B cell (primary cell): ENCODE data around the gene FAM162A. TPM values are rescaled to one million over a fixed set of nuclear protein-coding genes. Genes with fewer than 3 reads are reported as not detected.

Experiments
- ATAC-seq: fragments of 200-7000 bp; cut with Tn5 transposase; one replicate; pipeline ENCODE4 v1.10.0; 2021; ENCODE audit warnings: low read depth, mild to moderate bottlenecking, moderate number of reproducible peaks, moderate library complexity
- CTCF ChIA-PET: fragments of 350-600 bp; sonication (Branson Sonifier 250); formaldehyde crosslinking; loops from one replicate; lab custom pipeline; 2021; ENCODE audit warnings: antibody characterized with exemption, inconsistent platforms; lab: Charles Lee
- POLR2A ChIA-PET: fragments of 350-600 bp; sonication (Branson Sonifier 250); formaldehyde crosslinking; loops from one replicate; lab custom pipeline; 2021; ENCODE audit warnings: antibody characterized with exemption; lab: Charles Lee
- DNase-seq: peaks from one replicate; pipeline ENCODE4 v3.0.0; 2013
- H2AFZ ChIP-seq: 2 replicates; pipeline ENCODE4 v1.6.1; 2012; ENCODE audit warnings: mild to moderate bottlenecking, low read depth, low read length; ENCODE audit not compliant: insufficient read depth, poor library complexity, severe bottlenecking
- H3K27ac ChIP-seq, 2 donors: 1 replicate in 1 of 2; 2 replicates in 1 of 2; pipeline ENCODE4 v1.5.1; 2012 to 2013; ENCODE audit warnings: low read length in 2 of 2, mild to moderate bottlenecking in 2 of 2, moderate library complexity in 1 of 2
- H3K27me3 ChIP-seq, 4 experiments: fragments of 200-600 bp in 1 of 4; sonication (generic) in 1 of 4; replicated peaks in 1 of 4; 1 replicate in 2 of 4; 2 replicates in 2 of 4; pipeline versions ENCODE4 v1.6.1 to v1.7.0; 2013 to 2016; ENCODE audit warnings: low read length in 3 of 4, mild to moderate bottlenecking in 2 of 4, mixed read lengths in 1 of 4, moderate library complexity in 1 of 4; ENCODE audit not compliant: insufficient read depth in 4 of 4, control insufficient read depth in 3 of 4; ENCODE audit errors: control extremely low read depth in 1 of 4
- H3K36me3 ChIP-seq, 2 experiments: replicated peaks in 1 of 2; 1 replicate in 1 of 2; 2 replicates in 1 of 2; pipeline versions ENCODE4 v1.6.1 to v1.7.1; 2013; ENCODE audit warnings: low read length in 1 of 2; ENCODE audit not compliant: insufficient read depth in 2 of 2, control insufficient read depth in 1 of 2; ENCODE audit errors: control extremely low read depth in 1 of 2, extremely low read depth in 1 of 2
- H3K4me1 ChIP-seq, 2 donors: fragments of 200-600 bp in 1 of 2; sonication (generic) in 1 of 2; 1 replicate in 1 of 2; 2 replicates in 1 of 2; pipeline versions ENCODE4 v1.5.1 to v1.6.1; 2013 to 2017; ENCODE audit warnings: low read length in 2 of 2; ENCODE audit not compliant: control insufficient read depth in 2 of 2, insufficient read depth in 2 of 2
- H3K4me2 ChIP-seq: replicated peaks from 2 replicates; pipeline ENCODE3; 2012; ENCODE audit warnings: mild to moderate bottlenecking, low read depth, low read length; ENCODE audit not compliant: poor library complexity, severe bottlenecking
- H3K4me3 ChIP-seq, 5 experiments: fragments of 200-600 bp in 1 of 5; sonication (generic) in 1 of 5; 1 replicate in 3 of 5; 2 replicates in 2 of 5; pipeline versions ENCODE4 v1.5.1 to v1.7.0; 2011 to 2016; ENCODE audit warnings: low read length in 4 of 5, mild to moderate bottlenecking in 4 of 5, low read depth in 2 of 5, control low read depth in 1 of 5, moderate library complexity in 1 of 5; ENCODE audit not compliant: insufficient read depth in 1 of 5; ENCODE audit errors: control extremely low read depth in 1 of 5, extremely low read depth in 1 of 5
- H3K79me2 ChIP-seq: fragments of 200-600 bp; sonication (generic); one replicate; pipeline ENCODE4 v1.6.0; 2016; ENCODE audit warnings: low read length; ENCODE audit not compliant: control insufficient read depth, insufficient read depth
- H3K9ac ChIP-seq: fragments of 200-600 bp; sonication (generic); 2 replicates; pipeline ENCODE4 v1.6.1; 2017; ENCODE audit warnings: mild to moderate bottlenecking, low read length, moderate library complexity
- H3K9me3 ChIP-seq, 3 donors: one replicate each; pipeline versions ENCODE4 v1.6.1 to v1.7.1; 2013; ENCODE audit warnings: low read length in 2 of 3; ENCODE audit not compliant: control insufficient read depth in 2 of 3, insufficient read depth in 1 of 3; ENCODE audit errors: control extremely low read depth in 1 of 3
- H4K20me1 ChIP-seq: 2 replicates; pipeline ENCODE4 v1.6.0; 2012; ENCODE audit warnings: mild to moderate bottlenecking, low read length; ENCODE audit not compliant: insufficient read depth, control insufficient read depth, poor library complexity, severe bottlenecking
- H3K27ac Mint-ChIP-seq: one replicate; pipeline ENCODE4 v1.8.0; 2021; ENCODE audit warnings: mixed read lengths
- H3K27me3 Mint-ChIP-seq: one replicate; pipeline ENCODE4 v1.8.0; 2021; ENCODE audit warnings: mixed read lengths
- H3K4me1 Mint-ChIP-seq: one replicate; pipeline ENCODE4 v1.8.0; 2021; ENCODE audit warnings: mixed read lengths
- H3K4me3 Mint-ChIP-seq: one replicate; pipeline ENCODE4 v1.8.0; 2021; ENCODE audit warnings: mixed read lengths
- H3K9me3 Mint-ChIP-seq: one replicate; pipeline ENCODE4 v1.8.0; 2022; ENCODE audit warnings: mixed read lengths; ENCODE audit not compliant: insufficient read depth
- CTCF ChIP-seq: fragments of 200-600 bp; IDR thresholded peaks from one replicate; pipeline ENCODE4 v1.8.0; 2022; ENCODE audit warnings: antibody characterized with exemption, mild to moderate bottlenecking
- EZH2 ChIP-seq: IDR thresholded peaks from 2 replicates; pipeline ENCODE4 v1.6.1; 2012; ENCODE audit warnings: borderline replicate concordance, low read depth, mild to moderate bottlenecking, moderate library complexity, low read length; ENCODE audit not compliant: insufficient read depth, poor library complexity, severe bottlenecking
- WGBS: methylation state at CpG from one replicate; pipeline ENCODE4 v1.1.5; 2013; ENCODE audit warnings: missing lambda C conversion rate; ENCODE audit not compliant: insufficient coverage; 5-methylcytosine and 5-hydroxymethylcytosine counted together
- intact Hi-C: fragments of 100-400 bp; cut with micrococcal nuclease; formaldehyde crosslinking; loops from one replicate; pipeline ENCODE4 v1.10.0; 2022
- polyA plus RNA-seq: library from polyadenylated mRNA; depleted of rRNA; stranded (reverse); fragments of >200 nt; gene quantifications from 2 replicates; pipeline ENCODE4 v1.2.3, GENCODE V29; 2012
- total RNA-seq, 2 donors: library from RNA; stranded (reverse); fragments of 120-200 nt in 1 of 2; gene quantifications; 1 replicate in 1 of 2; 2 replicates in 1 of 2; pipeline versions ENCODE4 v1.2.3 to v1.2.4, GENCODE V29; 2013 to 2022

Gene FAM162A
- total and polyA plus RNA-seq, 2 donors (not counting 1 experiment from before 2014, with no cell fraction given): 10.9 to 17.5 TPM

- peaks cover 3% of the 10 kb centered on the region for H3K4me1 Mint-ChIP-seq
- H3K4me2 ChIP-seq: no peak overlapping the region
- no peak overlapping the region for H3K4me3 Mint-ChIP-seq
- no peaks in the 10 kb centered on the region for H3K27me3 Mint-ChIP-seq
- no peaks in the 10 kb centered on the region for H3K4me1 ChIP-seq
- intact Hi-C loops: loop anchor here (10.0 kb wide), 1 partner anchor 58 kb away; no protein-coding TSS in a partner anchor
- ATAC-seq (no peak), DNase-seq (no peak)
- H2AFZ ChIP-seq: no peak overlapping the region
- TF ChIP-seq CTCF (no peak), EZH2 (no peak)
- H3K9me3 Mint-ChIP-seq: no peaks in the 10 kb centered on the region
- no peak overlapping the region for H3K27ac Mint-ChIP-seq
- H3K9ac ChIP-seq: no peak overlapping the region
- H3K9me3 ChIP-seq: no peaks in the 10 kb centered on the region
- H3K4me3 ChIP-seq: no peak overlapping the region
- H3K79me2 ChIP-seq: peaks cover 17% of the 10 kb centered on the region
- CTCF ChIA-PET: no interaction called here
- H3K36me3 ChIP-seq: no peaks in the 10 kb centered on the region
- POLR2A ChIA-PET: no interaction called here
- H3K27me3 ChIP-seq: no peaks in the 10 kb centered on the region
- H3K27ac ChIP-seq: no peak overlapping the region
- no peaks in the 10 kb centered on the region for H4K20me1 ChIP-seq
Measured at GRCh38 chr3:122396511-122396910, 12.5 kb downstream of the FAM162A start.

- Histone ChIP-seq H2AFZ (no peak overlapping the region), H3K4me2 (no peak overlapping the region), H3K27ac (no peak overlapping the region), H3K4me1 (no peaks in the 10 kb centered on the region), H3K9ac (no peak overlapping the region), H3K79me2 (peaks cover 17% of the 10 kb centered on the region), H4K20me1 (no peaks in the 10 kb centered on the region), H3K36me3 (no peaks in the 10 kb centered on the region), H3K4me3 (no peak overlapping the region), H3K27me3 (no peaks in the 10 kb centered on the region), H3K9me3 (no peaks in the 10 kb centered on the region)
- H3K27me3 Mint-ChIP-seq: no peaks in the 10 kb centered on the region
- intact Hi-C loops: loop anchor here (10.0 kb wide), 1 partner anchor 58 kb away; no protein-coding TSS in a partner anchor
- whole genome bisulfite sequencing: 67% methylated on average over 1 of the region's 1 CpG
- no peak overlapping the region for H3K27ac Mint-ChIP-seq
- ChIA-PET POLR2A (no interaction called here), CTCF (no interaction called here)
- H3K4me3 Mint-ChIP-seq: no peak overlapping the region
- TF ChIP-seq CTCF: no peak
- TF ChIP-seq EZH2: no peak
- H3K9me3 Mint-ChIP-seq: no peaks in the 10 kb centered on the region
- no peak for DNase-seq
- ATAC-seq: no peak
- H3K4me1 Mint-ChIP-seq: peaks cover 3% of the 10 kb centered on the region
Measured at GRCh38 chr3:122397201-122397600, 13.2 kb downstream of the FAM162A start.
